Stimulated activated CD4-positive, alpha-beta T cell treated with anti-CD3 and anti-CD28 coated beads, Interleukin-1b, Interleukin-23, amount 100 ng/mL, for 24 hours (primary cell): ENCODE data around the gene C12orf76.
"Not testable (repeated sequence)": the region's sequence is repeated elsewhere in the genome, so short reads cannot be mapped to it uniquely, and the experiment has no call there.

Experiments used
- DNase-seq, 4 experiments: peaks; one replicate each; pipeline ENCODE4 v3.0.0-alpha.2; 2020; ENCODE audit warnings: low read depth in 4 of 4, low spot score in 1 of 4

The C12orf76 gene, protein sequence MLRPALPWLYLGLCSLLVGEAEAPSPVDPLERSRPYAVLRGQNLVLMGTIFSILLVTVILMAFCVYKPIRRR

DNA sequence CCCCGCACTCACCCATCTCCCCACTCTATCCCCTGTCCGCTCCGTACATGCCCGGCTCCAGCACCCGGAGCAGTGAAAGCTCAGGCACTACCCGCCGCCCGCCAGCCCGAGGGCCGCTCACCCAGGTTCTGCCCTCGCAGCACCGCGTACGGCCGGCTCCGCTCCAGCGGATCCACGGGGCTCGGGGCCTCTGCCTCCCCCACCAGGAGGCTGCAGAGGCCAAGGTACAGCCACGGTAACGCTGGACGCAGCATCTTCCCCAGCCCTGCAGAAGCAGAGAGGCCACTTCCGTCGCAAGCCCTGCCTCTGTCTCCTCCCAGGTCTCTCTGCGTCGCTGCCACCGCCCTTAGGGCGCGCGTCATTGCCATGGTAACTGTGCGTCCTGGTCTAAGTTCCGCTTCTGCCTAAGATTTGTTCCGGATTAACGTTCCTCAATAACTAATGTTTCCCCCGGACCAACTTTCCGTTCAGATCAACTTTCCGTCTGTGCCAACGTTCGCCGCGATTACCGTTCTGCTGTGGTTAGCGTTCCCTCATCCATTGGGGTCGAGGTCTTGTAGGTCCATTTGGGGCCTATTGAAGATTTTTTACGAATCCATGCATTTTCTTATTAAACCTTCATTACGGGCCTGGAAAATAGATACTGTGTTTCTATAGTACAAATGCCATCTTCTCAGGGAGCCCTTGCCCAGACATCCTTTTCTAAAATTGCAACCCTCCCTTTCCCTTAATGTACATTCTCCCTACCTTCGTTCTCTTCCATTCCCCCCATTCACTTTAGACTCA, at the start of gene C12orf76:
C12orf76 (minus strand) TSS at position 281 of the 786 bp plus-strand sequence; CDS start at position 254, 27 bp downstream.
- DNase-seq = peak; percentile 72 to 87 (median 81)

- DNase-seq = no peak
These were observed 45.4 kb upstream of the C12orf76 start for GRCh38 chr12:110093631-110094311.

DNA sequence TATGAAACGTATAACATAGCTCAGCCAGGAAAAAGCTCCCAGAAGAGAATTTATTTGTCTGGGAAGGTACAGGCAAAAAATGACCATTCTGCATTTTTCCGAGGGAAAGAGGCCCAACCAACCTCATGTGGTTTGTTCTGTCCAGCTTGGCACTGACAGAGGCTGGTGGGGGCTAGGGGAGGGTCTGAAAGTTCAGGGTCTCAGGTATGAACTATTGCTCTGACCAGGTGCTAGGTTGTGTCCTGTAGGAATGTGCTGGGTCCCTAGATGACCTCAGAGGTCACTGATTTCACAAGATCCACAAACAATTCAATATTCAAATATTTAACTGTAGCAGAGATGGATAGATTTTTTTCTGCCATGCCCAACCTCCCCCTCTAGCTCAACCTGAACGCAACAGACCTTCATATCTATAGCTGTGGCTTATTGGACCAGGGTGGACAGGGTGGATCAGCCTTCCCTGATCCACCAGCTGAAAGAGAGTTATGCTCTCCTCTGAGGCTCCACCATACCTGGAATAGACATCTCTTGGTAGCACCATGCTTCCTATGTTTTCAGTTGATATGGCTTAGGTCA, 42.9 kb upstream of the C12orf76 start:
- DNase-seq = no peak

DNA sequence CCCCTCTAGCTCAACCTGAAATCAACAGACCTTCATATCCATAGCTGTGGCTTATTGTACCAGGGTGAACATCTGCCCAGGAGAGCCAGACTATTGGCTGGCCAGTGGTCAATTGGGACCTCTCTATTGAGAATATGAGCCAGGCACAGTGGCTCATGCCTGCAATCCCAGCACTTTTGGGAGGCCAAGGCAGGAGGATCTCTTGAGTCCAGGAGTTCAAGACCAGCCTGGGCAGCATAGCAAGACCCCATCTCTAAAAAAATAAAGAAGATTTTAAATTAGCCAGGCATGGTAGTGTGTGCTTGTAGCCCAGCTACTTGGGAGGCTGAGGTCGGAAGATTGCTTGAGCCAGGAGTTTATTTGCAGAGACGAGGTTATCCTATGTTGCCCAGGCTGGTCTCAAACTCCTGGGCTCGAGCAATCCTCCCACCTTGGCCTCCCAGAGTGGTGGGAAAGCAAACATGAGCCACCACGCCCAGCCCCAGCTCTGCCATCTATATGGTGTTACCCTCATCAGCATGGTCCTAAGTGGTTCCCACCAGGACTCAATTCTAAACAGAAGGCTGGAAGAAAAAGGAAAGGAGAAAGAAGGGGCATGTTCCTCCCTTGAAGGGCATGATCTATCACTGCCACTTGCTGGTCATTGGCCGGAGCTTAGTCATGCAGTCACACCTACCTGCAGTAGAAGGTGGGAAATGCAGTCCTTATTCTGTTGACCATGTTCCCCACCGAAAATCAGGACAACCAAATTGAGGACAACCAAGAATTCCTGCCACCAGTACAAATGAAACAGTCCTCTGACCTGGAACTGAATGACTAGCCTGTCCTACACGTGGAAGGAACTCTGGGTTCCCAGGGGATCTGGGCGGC, 42.2 kb upstream of the C12orf76 start:
- no peak for DNase-seq

DNA sequence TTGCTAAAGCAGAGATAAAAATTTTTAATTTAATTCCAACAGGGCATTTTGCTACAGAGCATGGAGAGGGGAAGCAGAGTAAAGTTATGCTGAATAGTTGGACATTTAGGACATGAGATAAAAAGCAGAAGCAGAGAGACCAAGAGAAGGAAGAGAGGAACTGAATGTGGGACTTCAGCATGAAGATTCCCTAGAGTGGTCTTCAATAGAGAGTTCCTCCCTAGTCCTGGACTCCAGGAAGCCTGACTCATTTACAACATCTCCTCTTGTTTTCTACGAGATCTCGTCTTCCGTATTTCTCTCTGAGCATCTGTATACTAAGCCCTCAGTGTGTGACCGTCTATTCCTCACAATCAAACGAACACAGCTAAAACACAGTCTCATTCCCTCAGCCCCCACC, 40.6 kb upstream of the C12orf76 start:
- DNase-seq = no peak

- DNase-seq = not testable (repeated sequence)
These were observed 39.9 kb upstream of the C12orf76 start for GRCh38 chr12:110088216-110088615.

DNA sequence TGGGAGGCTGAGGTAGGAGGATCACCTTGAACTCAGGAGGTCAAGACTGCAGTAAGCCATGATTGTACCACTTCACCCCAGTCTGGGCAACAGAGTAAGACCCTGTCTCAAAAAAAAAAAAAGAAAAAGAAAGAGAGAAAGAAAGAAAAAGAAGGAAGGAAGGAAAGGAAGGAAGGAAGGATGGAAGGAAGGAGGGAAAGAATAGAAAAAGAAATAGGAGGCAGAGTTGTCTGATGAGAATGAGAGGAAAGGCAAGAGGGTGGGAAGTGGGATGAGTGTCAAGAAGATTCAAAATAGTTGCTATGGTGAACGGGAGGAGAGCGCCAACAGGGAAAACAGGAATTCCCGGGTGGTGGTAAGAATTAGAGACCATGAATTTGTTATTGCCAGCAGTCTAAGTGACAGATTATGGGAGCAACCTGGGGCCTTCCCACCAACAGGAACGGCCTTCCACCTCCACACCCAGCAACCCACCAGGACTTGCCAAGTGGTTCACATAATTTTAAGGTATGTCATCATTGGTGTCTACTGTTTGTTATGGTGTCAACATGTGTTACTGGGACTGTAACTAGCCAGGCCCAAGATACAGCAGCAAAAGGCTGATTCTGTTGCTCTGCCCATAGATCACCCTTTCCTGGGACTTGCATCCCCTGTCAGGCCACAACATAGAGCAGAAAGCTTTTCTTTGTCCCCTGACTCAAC, 36.1 kb upstream of the C12orf76 start:
- DNase-seq = no peak

- no peak for DNase-seq
These were observed 32.1 kb upstream of the C12orf76 start for GRCh38 chr12:110080410-110080809.

DNA sequence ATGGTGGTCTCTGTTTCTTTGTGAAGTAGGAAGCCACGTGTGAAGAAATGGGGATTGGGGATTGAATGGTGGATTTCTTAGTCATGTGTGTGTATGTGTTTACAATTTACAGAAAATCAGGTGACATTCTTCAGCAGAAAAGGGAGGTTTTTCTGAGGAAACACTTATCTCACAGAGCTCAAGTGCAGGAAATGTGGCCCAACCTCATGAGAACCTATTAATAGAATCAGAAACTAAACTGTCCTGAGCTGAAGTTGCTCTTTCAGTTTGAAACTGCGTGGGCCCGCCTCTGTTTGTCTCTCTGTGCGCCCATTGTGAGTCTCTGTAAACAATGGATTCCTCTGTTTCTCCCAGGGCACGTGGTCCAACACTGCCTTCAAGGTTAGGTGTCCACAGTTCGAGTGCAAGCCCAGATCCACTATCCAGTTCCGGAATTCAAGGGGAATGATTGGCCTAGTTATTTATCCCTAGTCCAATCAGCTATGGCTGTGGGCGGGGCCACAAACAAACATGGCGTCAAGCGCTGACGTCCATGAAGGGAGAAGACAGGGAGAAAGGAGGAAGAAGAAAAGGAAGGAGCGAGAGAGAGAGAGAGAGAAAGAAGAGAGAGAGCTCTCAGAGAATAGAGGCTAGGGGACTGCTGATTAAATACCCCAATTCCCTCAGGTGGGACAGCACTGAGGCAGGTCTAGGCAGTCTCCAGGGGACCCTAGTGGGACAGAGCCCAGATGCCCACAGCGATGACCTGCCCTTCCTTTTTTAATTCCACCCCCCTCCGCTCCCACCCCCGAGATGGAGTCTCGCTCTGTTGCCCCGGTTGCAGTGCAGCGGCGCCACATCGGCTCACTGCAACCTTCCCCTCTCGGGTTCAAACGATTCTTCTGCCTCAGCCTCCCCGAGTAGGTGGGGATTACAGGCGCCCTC, 31.4 kb upstream of the C12orf76 start:
- DNase-seq = peak; percentile 43 to 51 (median 45)

DNA sequence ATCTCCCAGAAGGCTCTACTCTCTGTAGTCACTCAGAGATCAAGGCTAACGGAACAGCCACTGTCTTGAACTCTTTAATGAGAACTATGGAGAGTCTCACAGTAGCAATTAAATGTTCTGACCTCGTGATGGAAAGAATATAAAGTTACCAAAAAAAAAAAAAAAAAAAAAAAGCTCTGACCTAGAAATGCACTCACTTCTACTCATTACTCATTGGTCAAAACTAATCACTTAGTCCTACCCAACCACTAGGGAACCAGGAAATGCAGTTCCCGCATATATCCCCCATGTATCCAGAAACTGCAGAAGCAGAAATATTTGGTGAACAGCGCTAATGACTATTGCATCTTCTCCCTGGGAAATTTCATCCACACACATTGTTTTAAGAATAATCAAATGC, 29.5 kb upstream of the C12orf76 start:
- no peak for DNase-seq

GRCh38 chr12:110075880-110076279, 27.6 kb upstream of the C12orf76 start:
- DNase-seq = no peak

DNA sequence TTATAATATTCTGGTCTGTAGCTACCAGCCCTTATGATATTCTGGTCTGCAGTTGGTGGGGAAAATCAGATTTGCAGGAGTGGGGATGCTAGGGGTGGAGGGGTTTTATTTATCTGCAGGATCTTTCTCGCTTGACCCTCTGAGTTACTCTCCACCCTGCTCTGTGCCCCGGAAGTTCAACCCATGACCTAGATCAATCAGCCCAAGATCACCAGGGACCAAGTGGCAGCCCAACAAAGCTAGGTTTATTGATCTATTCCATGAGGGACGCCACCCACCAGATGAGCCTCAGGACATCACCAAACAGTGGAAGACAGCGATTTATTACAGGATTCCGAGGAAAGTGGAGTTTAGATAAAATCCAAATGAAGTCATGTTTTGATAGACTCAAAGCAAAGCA, 25.8 kb upstream of the C12orf76 start:
- DNase-seq = no peak

DNA sequence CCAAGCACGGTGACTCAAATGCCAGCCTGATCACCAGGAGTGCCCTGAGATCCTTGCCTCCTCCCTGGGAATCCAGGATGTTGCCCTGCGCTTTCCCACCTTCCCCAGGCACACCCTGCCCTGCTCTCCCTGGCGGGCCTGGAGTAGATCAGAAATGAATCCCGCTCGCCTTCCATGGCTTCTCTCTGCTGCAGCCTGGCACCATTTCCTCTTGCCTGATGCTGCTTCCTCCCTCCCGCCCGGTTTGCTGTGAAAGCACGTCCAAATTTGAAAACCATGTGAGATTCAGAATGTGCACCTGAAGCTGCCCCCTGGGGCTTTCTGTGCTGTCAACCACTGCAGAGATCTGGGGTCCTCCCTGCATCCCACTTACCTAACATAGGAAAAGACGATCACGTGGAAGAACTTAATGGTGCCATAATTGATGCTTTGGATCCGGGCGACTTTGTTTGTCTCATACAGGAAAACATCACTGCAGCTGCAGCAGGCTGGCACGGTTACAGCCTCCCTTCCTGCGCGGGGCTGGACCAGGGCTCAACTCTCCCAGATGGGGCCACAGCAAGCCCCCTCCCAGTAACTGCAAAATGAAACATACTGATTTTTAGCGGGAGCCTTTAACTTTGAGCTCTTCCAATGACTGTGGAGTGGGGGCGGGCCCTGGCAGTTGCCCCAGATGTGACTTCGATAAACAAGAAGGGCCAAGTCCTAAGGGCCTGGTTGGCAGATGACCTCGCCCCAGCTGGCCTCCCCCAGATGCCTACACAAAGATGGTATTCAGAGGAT, 24.9 kb upstream of the C12orf76 start:
- peak in 1 of 4 experiments; percentile 12 for DNase-seq

DNA sequence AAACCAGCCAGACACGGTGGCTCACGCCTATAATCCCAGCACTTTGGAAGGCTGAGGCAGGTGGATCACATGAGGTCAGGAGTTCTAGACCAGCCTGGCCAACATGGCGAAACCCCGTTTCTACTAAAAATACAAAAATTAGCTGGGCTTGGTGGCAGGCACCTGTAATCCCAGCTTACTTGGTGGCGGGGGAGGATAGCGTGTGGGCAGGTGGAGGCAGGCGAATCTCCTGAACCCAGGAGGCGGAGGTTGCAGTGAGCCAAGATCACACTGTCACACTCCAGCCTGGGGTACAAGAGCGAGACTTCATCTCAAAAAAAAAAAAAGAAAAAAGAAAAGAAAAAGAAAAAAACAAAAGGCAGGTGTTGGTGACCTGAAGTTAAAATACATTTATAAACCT, 24.3 kb upstream of the C12orf76 start:
- DNase-seq = not testable (repeated sequence)

- DNase-seq = no peak
These were observed 23.6 kb upstream of the C12orf76 start for GRCh38 chr12:110071967-110072366.

DNA sequence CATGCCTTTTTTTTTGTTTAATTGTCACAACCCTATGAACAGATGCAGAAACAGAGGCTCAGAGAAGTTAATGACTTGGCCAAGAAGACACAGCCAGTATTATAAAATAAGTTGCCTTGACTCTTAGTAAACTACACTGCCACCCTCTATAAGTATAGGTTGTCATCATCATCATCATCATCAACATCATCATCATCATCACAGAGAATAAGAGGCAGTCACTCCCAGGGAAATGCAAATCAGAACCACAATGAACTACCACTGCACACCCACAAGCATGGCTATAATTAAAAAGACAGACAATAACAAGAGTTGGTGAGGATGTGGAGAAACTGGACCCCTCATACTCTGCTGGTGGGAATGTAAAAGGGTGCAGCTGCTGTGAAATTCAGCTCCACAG, 23.2 kb upstream of the C12orf76 start:
- no peak for DNase-seq

GRCh38 chr12:110068654-110069053, 20.3 kb upstream of the C12orf76 start:
- no peak for DNase-seq

GRCh38 chr12:110068115-110068514, 19.8 kb upstream of the C12orf76 start:
- not testable (repeated sequence) for DNase-seq

- DNase-seq = no peak
These were observed 19.2 kb upstream of the C12orf76 start for GRCh38 chr12:110067531-110067930.
